ENCODE results near the gene IFIT3.

- TF ChIP-seq CTCF (IDR thresholded peaks at IDR 0.05; ENCODE audit: low read depth, low read length) (no peak), EZH2phosphoT487 (IDR thresholded peaks at IDR 0.05; ENCODE audit: low read depth) (no peak)
These were observed 31.6 kb upstream of the IFIT3 start for GRCh38 chr10:89296220-89296648.
